Endodermal cell (in vitro differentiated cells): ENCODE data around the gene HPSE2. TPM values are rescaled to one million over a fixed set of nuclear protein-coding genes. Genes with fewer than 3 reads are reported as not detected.

Source experiments
- DNase-seq: peaks from one replicate; pipeline ENCODE4 v3.0.0-alpha.2; 2017
- H3K27ac ChIP-seq: 2 replicates; pipeline ENCODE4 v1.5.1; 2013; ENCODE audit warnings: mild to moderate bottlenecking, low read depth, low read length, moderate library complexity
- H3K27me3 ChIP-seq: 2 replicates; pipeline ENCODE4 v1.6.1; 2013; ENCODE audit warnings: mild to moderate bottlenecking, low read length, moderate library complexity; ENCODE audit not compliant: insufficient read depth, control insufficient read depth, poor library complexity, severe bottlenecking
- H3K36me3 ChIP-seq: 2 replicates; pipeline ENCODE4 v1.7.0; 2013; ENCODE audit warnings: mild to moderate bottlenecking, low read length, moderate library complexity; ENCODE audit not compliant: control insufficient read depth, insufficient read depth
- H3K4me1 ChIP-seq: one replicate; pipeline ENCODE4 v1.7.0; 2013; ENCODE audit warnings: low read length; ENCODE audit not compliant: control insufficient read depth, insufficient read depth
- H3K4me3 ChIP-seq: 2 replicates; pipeline ENCODE4 v1.5.1; 2013; ENCODE audit warnings: mild to moderate bottlenecking, low read length, moderate library complexity
- H3K9ac ChIP-seq: 2 replicates; pipeline ENCODE4 v1.6.1; 2013; ENCODE audit warnings: mild to moderate bottlenecking, low read length, moderate library complexity; ENCODE audit not compliant: poor library complexity, severe bottlenecking; ENCODE audit errors: extremely low read depth
- H3K9me3 ChIP-seq: 2 replicates; pipeline ENCODE4 v1.6.1; 2013; ENCODE audit warnings: mild to moderate bottlenecking, low read length, moderate library complexity; ENCODE audit not compliant: control insufficient read depth
- H3K27ac Mint-ChIP-seq: 2 replicates; pipeline ENCODE4 v1.8.0; 2020; ENCODE audit warnings: mixed read lengths
- H3K27me3 Mint-ChIP-seq: 2 replicates; pipeline ENCODE4 v1.8.0; 2021; ENCODE audit warnings: mild to moderate bottlenecking, mixed read lengths; ENCODE audit not compliant: insufficient read depth
- H3K36me3 Mint-ChIP-seq: 2 replicates; pipeline ENCODE4 v1.8.0; 2020; ENCODE audit warnings: low read depth, mixed read lengths
- H3K4me1 Mint-ChIP-seq: 2 replicates; pipeline ENCODE4 v1.8.0; 2020; ENCODE audit warnings: mixed read lengths
- H3K4me3 Mint-ChIP-seq: 2 replicates; pipeline ENCODE4 v1.8.0; 2020; ENCODE audit warnings: mild to moderate bottlenecking, moderate library complexity, mixed read lengths
- H3K9me3 Mint-ChIP-seq: 2 replicates; pipeline ENCODE4 v1.8.0; 2020; ENCODE audit warnings: mild to moderate bottlenecking, mixed read lengths
- WGBS, 2 experiments: methylation state at CpG; one replicate each; pipeline versions ENCODE4 v1.1.5 to v1.1.7; 2013; ENCODE audit warnings: missing lambda C conversion rate in 2 of 2, mixed read lengths in 1 of 2; ENCODE audit not compliant: insufficient coverage in 1 of 2, insufficient read length in 1 of 2; 5-methylcytosine and 5-hydroxymethylcytosine counted together
- total RNA-seq, 2 donors: library from RNA; stranded (reverse); fragmentation: NEBNext Ultra II Directional in 1 of 2; extraction: Animal tissue kit (Norgen Biotek cat#: 25700) in 1 of 2; gene quantifications; 2 replicates in 1 of 2; 3 replicates in 1 of 2; pipeline ENCODE4 v1.2.1, GENCODE V29; 2021
- TF ChIP-seq, protein P1 (sequence below): fragments of 200-600 bp; sonication (generic); conservative IDR thresholded peaks from 2 replicates; pipeline ENCODE4 v1.5.0; 2021; ENCODE audit warnings: antibody characterized with exemption, mild to moderate bottlenecking

The HPSE2 gene
- total RNA-seq, 2 donors from 2014 or later: 0.07 to 0.11 TPM

DNA sequence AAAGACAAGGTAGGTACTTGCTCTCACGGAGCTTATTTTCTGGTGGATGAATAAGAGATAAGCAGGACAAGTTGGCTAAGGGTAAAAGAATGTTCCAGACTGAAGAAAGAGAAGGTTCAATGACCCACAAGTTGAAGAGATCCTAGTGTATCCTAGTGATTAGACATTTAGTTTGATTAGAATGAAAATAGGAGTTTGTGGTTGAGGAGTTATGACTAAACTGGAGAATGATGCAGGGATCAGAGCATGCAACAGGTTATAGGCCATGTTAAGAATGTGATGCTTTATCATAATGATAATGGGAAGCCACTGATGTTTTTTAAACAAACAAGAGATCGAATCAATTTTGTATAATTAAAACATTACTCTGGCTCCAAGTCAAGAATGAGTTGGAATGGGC, 357.2 kb downstream of the HPSE2 start:
- no peaks in the 10 kb centered on the region for H3K27me3 Mint-ChIP-seq
- no peaks in the 10 kb centered on the region for H3K36me3 Mint-ChIP-seq
- WGBS, 2 experiments: 83 to 97% methylated on average over 1 to 2 of the region's 2 CpGs

DNA sequence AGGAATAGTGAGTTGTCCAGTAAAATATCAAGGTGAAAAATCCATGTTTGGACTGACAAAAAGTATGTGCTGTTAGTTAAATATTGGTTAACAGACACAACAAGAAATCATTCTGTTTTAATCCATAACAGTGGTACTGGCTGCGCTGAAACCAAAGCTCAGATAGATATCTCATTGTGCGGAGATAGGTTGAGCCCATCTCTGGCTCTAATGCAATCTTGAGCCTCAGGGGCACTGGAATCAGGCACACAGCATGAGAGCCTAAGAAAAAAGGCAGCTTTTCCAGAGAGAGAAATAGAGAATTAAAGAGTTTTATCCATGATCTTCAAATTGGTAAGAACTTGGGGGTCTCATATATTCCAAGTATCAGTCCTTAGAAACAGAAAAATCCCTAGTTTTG, 373.7 kb downstream of the HPSE2 start:
- Histone ChIP-seq H3K27ac (no peak overlapping the region), H3K9ac (no peak overlapping the region), H3K4me1 (no peaks in the 10 kb centered on the region), H3K27me3 (no peaks in the 10 kb centered on the region), H3K9me3 (peaks cover 12% of the 10 kb centered on the region), H3K4me3 (no peak overlapping the region), H3K36me3 (no peaks in the 10 kb centered on the region)
- DNase-seq: no peak
- H3K27ac Mint-ChIP-seq: no peak overlapping the region
- no peaks in the 10 kb centered on the region for H3K4me1 Mint-ChIP-seq
- no peaks in the 10 kb centered on the region for H3K36me3 Mint-ChIP-seq
- H3K4me3 Mint-ChIP-seq: no peak overlapping the region
- TF ChIP-seq, protein P1, sequence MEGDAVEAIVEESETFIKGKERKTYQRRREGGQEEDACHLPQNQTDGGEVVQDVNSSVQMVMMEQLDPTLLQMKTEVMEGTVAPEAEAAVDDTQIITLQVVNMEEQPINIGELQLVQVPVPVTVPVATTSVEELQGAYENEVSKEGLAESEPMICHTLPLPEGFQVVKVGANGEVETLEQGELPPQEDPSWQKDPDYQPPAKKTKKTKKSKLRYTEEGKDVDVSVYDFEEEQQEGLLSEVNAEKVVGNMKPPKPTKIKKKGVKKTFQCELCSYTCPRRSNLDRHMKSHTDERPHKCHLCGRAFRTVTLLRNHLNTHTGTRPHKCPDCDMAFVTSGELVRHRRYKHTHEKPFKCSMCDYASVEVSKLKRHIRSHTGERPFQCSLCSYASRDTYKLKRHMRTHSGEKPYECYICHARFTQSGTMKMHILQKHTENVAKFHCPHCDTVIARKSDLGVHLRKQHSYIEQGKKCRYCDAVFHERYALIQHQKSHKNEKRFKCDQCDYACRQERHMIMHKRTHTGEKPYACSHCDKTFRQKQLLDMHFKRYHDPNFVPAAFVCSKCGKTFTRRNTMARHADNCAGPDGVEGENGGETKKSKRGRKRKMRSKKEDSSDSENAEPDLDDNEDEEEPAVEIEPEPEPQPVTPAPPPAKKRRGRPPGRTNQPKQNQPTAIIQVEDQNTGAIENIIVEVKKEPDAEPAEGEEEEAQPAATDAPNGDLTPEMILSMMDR: no peak
- 94 to 96% methylated on average over 2 of the region's 2 CpGs for WGBS, 2 experiments
- peaks cover 5% of the 10 kb centered on the region for H3K27me3 Mint-ChIP-seq
- H3K9me3 Mint-ChIP-seq: peaks cover 5% of the 10 kb centered on the region

More for the DNA sequence above, 357.2 kb downstream of the HPSE2 start:
- Histone ChIP-seq H3K27me3 (no peaks in the 10 kb centered on the region), H3K27ac (no peak overlapping the region), H3K9ac (no peak overlapping the region), H3K4me1 (no peaks in the 10 kb centered on the region), H3K9me3 (no peaks in the 10 kb centered on the region), H3K36me3 (no peaks in the 10 kb centered on the region), H3K4me3 (no peak overlapping the region)
- Mint-ChIP-seq H3K4me1 (peaks cover 2% of the 10 kb centered on the region), H3K4me3 (no peak overlapping the region), H3K27ac (no peak overlapping the region), H3K9me3 (no peaks in the 10 kb centered on the region)
- DNase-seq: no peak
- TF ChIP-seq, protein P1: no peak

DNA sequence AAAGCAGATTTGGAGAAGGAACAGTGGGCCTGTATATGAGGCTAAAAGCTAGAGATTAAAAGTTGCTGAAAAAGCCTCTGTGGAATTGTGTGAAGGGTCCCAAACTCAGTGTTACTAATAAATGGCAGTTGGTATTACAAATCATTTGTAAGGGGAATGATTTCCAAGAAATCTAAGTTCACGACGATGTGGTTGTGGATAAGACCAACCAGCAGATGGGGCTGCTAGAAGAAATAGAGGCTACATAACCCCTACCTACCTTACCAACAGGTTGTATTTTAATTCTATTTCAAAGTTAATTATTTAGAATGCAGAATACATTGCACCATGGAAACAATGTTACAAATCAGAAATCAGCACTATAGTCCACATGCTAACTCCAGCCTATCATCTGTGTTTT, 377.1 kb downstream of the HPSE2 start:
- peak; percentile 49 for DNase-seq
- H3K4me3 Mint-ChIP-seq: no peak overlapping the region
- Histone ChIP-seq H3K27me3 (no peaks in the 10 kb centered on the region), H3K9ac (no peak overlapping the region), H3K36me3 (no peaks in the 10 kb centered on the region), H3K4me3 (no peak overlapping the region), H3K9me3 (no peaks in the 10 kb centered on the region), H3K27ac (no peak overlapping the region), H3K4me1 (no peaks in the 10 kb centered on the region)
- no peak overlapping the region for H3K27ac Mint-ChIP-seq
- 55% methylated on average over 2 of the region's 2 CpGs; no CpG with 5 or more reads in 1 of the 2 experiments for WGBS, 2 experiments
- H3K4me1 Mint-ChIP-seq: no peaks in the 10 kb centered on the region
- no peaks in the 10 kb centered on the region for H3K36me3 Mint-ChIP-seq
- peaks cover 3% of the 10 kb centered on the region for H3K27me3 Mint-ChIP-seq
- H3K9me3 Mint-ChIP-seq: no peaks in the 10 kb centered on the region
- TF ChIP-seq, protein P1: peak; percentile 76
